H9 (cell line): ENCODE results near the gene DCC. TPM values are rescaled to one million over a fixed set of nuclear protein-coding genes. Genes with fewer than 3 reads are reported as not detected.

Experiments
- DNase-seq: peaks from one replicate; pipeline ENCODE4 v3.0.0-alpha.2; 2017
- H2AFZ ChIP-seq: one replicate; pipeline ENCODE4 v1.6.1; 2013; ENCODE audit warnings: mild to moderate bottlenecking, low read length, control low read depth, moderate library complexity
- H2AK5ac ChIP-seq: 2 replicates; pipeline ENCODE4 v1.6.1; 2013; ENCODE audit warnings: low read length, control low read depth, mixed read lengths; ENCODE audit not compliant: insufficient read length
- H2BK120ac ChIP-seq: one replicate; pipeline ENCODE4 v1.6.1; 2013; ENCODE audit warnings: low read depth, mild to moderate bottlenecking, low read length, control low read depth, inconsistent platforms; ENCODE audit not compliant: poor library complexity, severe bottlenecking
- H2BK12ac ChIP-seq: 2 replicates; pipeline ENCODE4 v1.6.1; 2013; ENCODE audit warnings: low read length, control low read depth, mixed read lengths, low read depth; ENCODE audit not compliant: insufficient read length
- H2BK15ac ChIP-seq: 2 replicates; pipeline ENCODE4 v1.6.1; 2013; ENCODE audit warnings: low read depth, low read length, control low read depth
- H2BK20ac ChIP-seq: one replicate; pipeline ENCODE4 v1.6.1; 2013; ENCODE audit warnings: low read depth, mild to moderate bottlenecking, low read length, control low read depth, inconsistent platforms; ENCODE audit not compliant: poor library complexity, severe bottlenecking
- H2BK5ac ChIP-seq: 2 replicates; pipeline ENCODE4 v1.6.1; 2013; ENCODE audit warnings: low read length, control low read depth, mixed read lengths; ENCODE audit not compliant: insufficient read length
- H3K14ac ChIP-seq: 2 replicates; pipeline ENCODE4 v1.6.1; 2013; ENCODE audit warnings: low read length, control low read depth; ENCODE audit not compliant: insufficient read depth
- H3K18ac ChIP-seq: 2 replicates; pipeline ENCODE4 v1.6.1; 2013; ENCODE audit warnings: low read depth, mild to moderate bottlenecking, mixed read lengths, low read length, control low read depth; ENCODE audit not compliant: insufficient read length
- H3K23ac ChIP-seq: 2 replicates; pipeline ENCODE4 v1.6.1; 2013; ENCODE audit warnings: low read length, control low read depth, mixed read lengths, low read depth; ENCODE audit not compliant: insufficient read length
- H3K23me2 ChIP-seq: 2 replicates; pipeline ENCODE4 v1.6.1; 2013; ENCODE audit warnings: low read depth, mild to moderate bottlenecking, mixed read lengths, low read length, control low read depth; ENCODE audit not compliant: insufficient read length, poor library complexity, severe bottlenecking
- H3K27ac ChIP-seq: 2 replicates; pipeline ENCODE4 v1.5.1; 2013; ENCODE audit warnings: low read length, control low read depth, mixed read lengths, low read depth; ENCODE audit not compliant: insufficient read length
- H3K27me3 ChIP-seq: 2 replicates; pipeline ENCODE4 v1.6.1; 2013; ENCODE audit warnings: low read length, control low read depth, inconsistent platforms; ENCODE audit not compliant: insufficient read depth
- H3K4ac ChIP-seq: 2 replicates; pipeline ENCODE4 v1.6.1; 2013; ENCODE audit warnings: low read depth, mild to moderate bottlenecking, control low read depth, inconsistent platforms, low read length, moderate library complexity
- H3K4me1 ChIP-seq: 2 replicates; pipeline ENCODE4 v1.6.1; 2013; ENCODE audit warnings: low read length, control low read depth, inconsistent platforms; ENCODE audit not compliant: insufficient read depth
- H3K4me2 ChIP-seq: 2 replicates; pipeline ENCODE4 v1.6.1; 2013; ENCODE audit warnings: low read length, control low read depth, mixed read lengths; ENCODE audit not compliant: insufficient read length, insufficient read depth
- H3K56ac ChIP-seq: 2 replicates; pipeline ENCODE4 v1.6.1; 2013; ENCODE audit warnings: low read depth, mild to moderate bottlenecking, mixed read lengths, low read length, control low read depth; ENCODE audit not compliant: insufficient read length
- H3K79me1 ChIP-seq: 2 replicates; pipeline ENCODE4 v1.6.1; 2013; ENCODE audit warnings: low read depth, mild to moderate bottlenecking, moderate library complexity, low read length, control low read depth, inconsistent platforms; ENCODE audit not compliant: insufficient read depth, poor library complexity, severe bottlenecking
- H3K79me2 ChIP-seq: 2 replicates; pipeline ENCODE4 v1.6.1; 2013; ENCODE audit warnings: low read length, control low read depth, inconsistent platforms; ENCODE audit not compliant: insufficient read depth
- H3K9ac ChIP-seq: 2 replicates; pipeline ENCODE4 v1.6.1; 2013; ENCODE audit warnings: low read length, control low read depth, mixed read lengths; ENCODE audit not compliant: insufficient read length; ENCODE audit errors: extremely low read depth
- H3K9me3 ChIP-seq: one replicate; pipeline ENCODE4 v1.6.1; 2013; ENCODE audit warnings: low read depth, low read length, inconsistent platforms; ENCODE audit not compliant: control insufficient read depth
- H3T11ph ChIP-seq: one replicate; pipeline ENCODE4 v1.6.1; 2013; ENCODE audit warnings: mild to moderate bottlenecking, low read length, control low read depth, inconsistent platforms
- H4K20me1 ChIP-seq: one replicate; pipeline ENCODE4 v1.6.1; 2013; ENCODE audit not compliant: control insufficient read depth, insufficient read length, insufficient read depth
- H4K5ac ChIP-seq: 2 replicates; pipeline ENCODE4 v1.6.1; 2013; ENCODE audit warnings: low read depth, mild to moderate bottlenecking, mixed read lengths, low read length, control low read depth; ENCODE audit not compliant: insufficient read length
- H4K8ac ChIP-seq: replicated peaks from 2 replicates; pipeline ENCODE4 v1.6.1; 2013; ENCODE audit warnings: low read length, control low read depth, mixed read lengths, low read depth; ENCODE audit not compliant: insufficient read length
- H4K91ac ChIP-seq: 2 replicates; pipeline ENCODE4 v1.6.1; 2013; ENCODE audit warnings: low read depth, mild to moderate bottlenecking, moderate library complexity, mixed read lengths, low read length, control low read depth; ENCODE audit not compliant: insufficient read length
- H3K27ac Mint-ChIP-seq, 3 experiments: 2 replicates in 2 of 3; 3 replicates in 1 of 3; pipeline ENCODE4 v1.8.0; 2020 to 2021; ENCODE audit warnings: mixed read lengths in 3 of 3, mild to moderate bottlenecking in 1 of 3, moderate library complexity in 1 of 3
- H3K27me3 Mint-ChIP-seq: 2 replicates; pipeline ENCODE4 v1.8.0; 2021; ENCODE audit warnings: low read depth, mild to moderate bottlenecking, moderate library complexity, mixed read lengths
- H3K36me3 Mint-ChIP-seq, 3 experiments: 2 replicates in 2 of 3; 3 replicates in 1 of 3; pipeline ENCODE4 v1.8.0; 2020 to 2021; ENCODE audit warnings: low read depth in 3 of 3, mixed read lengths in 3 of 3; ENCODE audit not compliant: insufficient read depth in 1 of 3
- H3K4me1 Mint-ChIP-seq, 2 experiments: 2 replicates each; pipeline ENCODE4 v1.8.0; 2020; ENCODE audit warnings: mixed read lengths in 2 of 2
- H3K4me3 Mint-ChIP-seq, 2 experiments: 2 replicates in 1 of 2; 3 replicates in 1 of 2; pipeline ENCODE4 v1.8.0; 2020 to 2021; ENCODE audit warnings: mild to moderate bottlenecking in 2 of 2, mixed read lengths in 2 of 2, moderate library complexity in 1 of 2
- H3K9me3 Mint-ChIP-seq, 2 experiments: 2 replicates in 1 of 2; 3 replicates in 1 of 2; pipeline ENCODE4 v1.8.0; 2020; ENCODE audit warnings: mild to moderate bottlenecking in 2 of 2, mixed read lengths in 2 of 2, moderate library complexity in 1 of 2
- CTCF ChIP-seq: fragments of 200-600 bp; sonication (generic); conservative IDR thresholded peaks from 3 replicates; pipeline ENCODE4 v1.8.0; 2021; ENCODE audit warnings: antibody characterized with exemption, mild to moderate bottlenecking
- WGBS: extraction: QIAGEN DNeasy Blood & Tissue Kit; methylation state at CpG from one replicate; pipeline ENCODE4 v1.1.7; 2013; ENCODE audit warnings: missing lambda C conversion rate, low lambda C conversion rate, mixed read lengths; ENCODE audit not compliant: insufficient read length; ENCODE audit errors: extremely low coverage; 5-methylcytosine and 5-hydroxymethylcytosine counted together
- total RNA-seq: library from RNA; stranded (reverse); gene quantifications from 2 replicates; pipeline ENCODE4 v1.2.1, GENCODE V29; 2021

Gene DCC
- total RNA-seq, 1 experiment from 2014 or later = 0.35 TPM

DNA sequence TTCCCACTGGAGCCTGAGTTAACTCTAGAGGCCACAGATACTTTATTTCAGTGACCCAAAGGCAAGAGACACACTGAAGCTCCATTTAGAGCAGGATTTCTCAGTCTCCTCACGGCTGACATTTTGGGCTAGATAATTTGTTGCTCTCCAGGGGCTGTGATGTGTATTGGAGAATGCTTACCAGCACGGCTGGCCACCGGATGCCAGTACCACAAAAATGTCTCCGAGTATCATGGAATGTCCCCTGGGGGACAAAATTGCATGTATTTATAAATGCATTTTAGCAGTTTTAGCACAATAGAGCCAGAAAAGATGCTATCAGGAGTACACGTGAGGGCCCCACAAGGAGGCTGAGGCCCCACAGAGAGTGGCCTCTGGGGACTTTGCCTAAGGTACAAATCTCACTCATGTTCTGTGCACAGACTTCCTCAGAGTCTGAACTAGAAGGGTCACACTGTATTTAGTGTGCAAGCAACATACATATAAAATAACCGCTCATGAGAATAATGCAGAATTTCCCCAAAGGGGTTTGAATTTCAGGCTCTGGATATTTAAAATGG is 20.5 kb upstream of the DCC start:
- H2BK15ac ChIP-seq = no peak overlapping the region
- no peak overlapping the region for H3K56ac ChIP-seq
- no peak overlapping the region for H3K14ac ChIP-seq
- H2AFZ ChIP-seq = no peak overlapping the region
- H4K5ac ChIP-seq = no peak overlapping the region
- H4K91ac ChIP-seq = no peak overlapping the region
- peaks cover 11 to 18% of the 10 kb centered on the region in 2 experiments for H3K4me1 Mint-ChIP-seq
- peaks cover 9% of the 10 kb centered on the region; the same call in 1 of the 2 replicates for H3K4me1 ChIP-seq
- no peak overlapping the region for H2BK20ac ChIP-seq
- no peak overlapping the region for H3K4me3 Mint-ChIP-seq
- no peak overlapping the region for H3K4me2 ChIP-seq
- no peak overlapping the region for H3K18ac ChIP-seq
- no peaks in the 10 kb centered on the region; the same call in 1 of the 2 replicates for H3K79me2 ChIP-seq
- no peak overlapping the region for H4K8ac ChIP-seq
- H2BK5ac ChIP-seq = no peak overlapping the region
- no peaks in the 10 kb centered on the region for H3K23me2 ChIP-seq
- H4K20me1 ChIP-seq = no peaks in the 10 kb centered on the region
- H3K9me3 ChIP-seq = no peaks in the 10 kb centered on the region
- no peak overlapping the region for H3K23ac ChIP-seq
- no peak for DNase-seq
- H3T11ph ChIP-seq = no peak overlapping the region
- H3K9ac ChIP-seq = no peak overlapping the region
- no peak overlapping the region for H3K27ac Mint-ChIP-seq
- no peak overlapping the region for H2BK120ac ChIP-seq
- no peak overlapping the region for H3K27ac ChIP-seq
- H3K4ac ChIP-seq = no peak overlapping the region
- H3K36me3 Mint-ChIP-seq = peaks cover 2 to 5% (median 4%) of the 10 kb centered on the region in 3 experiments; a peak in 4 of 7 replicates
- no peaks in the 10 kb centered on the region for H3K27me3 Mint-ChIP-seq
- H3K79me1 ChIP-seq = no peaks in the 10 kb centered on the region
- no peak for TF ChIP-seq CTCF
- H3K9me3 Mint-ChIP-seq = peaks cover 8 to 12% of the 10 kb centered on the region in 2 experiments
- no CpG with 5 or more reads among the region's 6 CpGs for WGBS
- no peaks in the 10 kb centered on the region for H3K27me3 ChIP-seq
- no peak overlapping the region for H2AK5ac ChIP-seq
- H2BK12ac ChIP-seq = no peak overlapping the region
